K562 (cell line): Measurements from ENCODE around the gene MED16.

Experiments
- FOXA1 ChIP-seq: fragments of 450-650 bp; IDR thresholded peaks from 2 replicates; pipeline ENCODE4 v1.6.1; 2016; ENCODE audit warnings: mild to moderate bottlenecking, borderline replicate concordance
- KLF1 ChIP-seq: fragments of 450-650 bp; IDR thresholded peaks from 2 replicates; pipeline ENCODE4 v1.6.1; 2016; ENCODE audit warnings: missing genetic modification characterization, missing compliant biosample characterization
- NCOA1 ChIP-seq: fragments of 450-650 bp; IDR thresholded peaks from 2 replicates; pipeline ENCODE4 v1.6.1; 2016; ENCODE audit warnings: low read depth
- POLR2G ChIP-seq: fragments of 200-400 bp; formaldehyde crosslinking; IDR thresholded peaks from 2 replicates; pipeline ENCODE4 v1.6.1; 2017; ENCODE audit warnings: low read depth, mild to moderate bottlenecking, antibody characterized with exemption, low read length, moderate library complexity
- PTRF ChIP-seq: fragments of 450-650 bp; IDR thresholded peaks from 2 replicates; pipeline ENCODE4 v1.6.1; 2016; ENCODE audit warnings: mild to moderate bottlenecking, missing genetic modification characterization, missing compliant biosample characterization
- SAFB ChIP-seq: fragments of 200-400 bp; formaldehyde crosslinking; IDR thresholded peaks from 2 replicates; pipeline ENCODE4 v1.6.1; 2017; ENCODE audit warnings: low read depth, low read length, borderline replicate concordance
- SREBF2 ChIP-seq: sonication (generic); formaldehyde crosslinking; IDR thresholded peaks from 2 replicates; pipeline ENCODE4 v1.4.0; 2020; ENCODE audit warnings: mild to moderate bottlenecking, missing genetic modification reagents
- YY1 ChIP-seq, 3 experiments: IDR thresholded peaks; 2 replicates each; pipeline ENCODE4 v1.6.1; 2011; ENCODE audit warnings: low read length in 2 of 3, mild to moderate bottlenecking in 2 of 3, moderate library complexity in 2 of 3, borderline replicate concordance in 1 of 3, control low read depth in 1 of 3, low read depth in 1 of 3; ENCODE audit not compliant: insufficient read depth in 3 of 3, insufficient replicate concordance in 2 of 3, control insufficient read depth in 1 of 3, insufficient read length in 1 of 3; ENCODE audit errors: extremely low read depth in 1 of 3
- ZEB2 ChIP-seq: fragments of 450-650 bp; IDR thresholded peaks from 2 replicates; pipeline ENCODE4 v1.6.1; 2016
- TF ChIP-seq, protein P1 (sequence below), 3 experiments: IDR thresholded peaks in 2 of 3; conservative IDR thresholded peaks in 1 of 3; 2 replicates each; pipeline ENCODE4 v1.5.1; 2011 to 2012; ENCODE audit warnings: low read length in 3 of 3, mild to moderate bottlenecking in 3 of 3, control low read depth in 2 of 3, improper control_type of control experiment in 1 of 3, inconsistent platforms in 1 of 3, low read depth in 1 of 3, mixed read lengths in 1 of 3, moderate library complexity in 1 of 3; ENCODE audit not compliant: insufficient read depth in 2 of 3
- TF ChIP-seq, protein P2 (sequence below), 2 experiments: fragments of 450-650 bp; formaldehyde crosslinking in 1 of 2; IDR thresholded peaks; 2 replicates each; pipeline versions ENCODE4 v1.4.0 to v1.6.1; 2014 to 2020; ENCODE audit warnings: mild to moderate bottlenecking in 2 of 2, borderline replicate concordance in 1 of 2, low read depth in 1 of 2

DNA sequence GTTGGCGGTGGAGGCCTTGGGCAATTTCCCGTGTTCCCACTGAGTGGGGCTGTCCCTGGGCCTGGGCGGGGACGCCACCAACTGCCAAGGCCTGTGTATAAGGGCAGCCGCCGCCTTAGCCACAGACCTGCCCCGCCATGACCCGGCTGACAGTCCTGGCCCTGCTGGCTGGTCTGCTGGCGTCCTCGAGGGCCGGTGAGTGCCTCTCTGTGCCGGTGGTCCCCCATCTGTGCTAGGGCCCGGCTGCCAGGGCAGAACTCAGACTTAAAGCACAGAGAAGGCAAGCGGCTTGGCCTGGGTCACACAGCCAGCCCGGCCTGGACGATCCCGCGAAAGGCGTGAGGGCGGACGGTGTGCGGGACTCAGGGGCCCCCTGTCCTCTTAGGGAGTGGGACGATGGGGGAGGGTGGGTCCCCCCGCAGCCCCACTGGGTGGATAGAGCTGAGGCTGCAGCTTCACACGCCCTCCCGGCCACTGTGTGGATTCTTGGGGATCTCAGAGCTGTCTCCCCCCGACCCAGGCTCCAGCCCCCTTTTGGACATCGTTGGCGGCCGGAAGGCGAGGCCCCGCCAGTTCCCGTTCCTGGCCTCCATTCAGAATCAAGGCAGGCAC lies 65.2 kb downstream of the MED16 start, which contains the start of gene AZU1:
- TF ChIP-seq KLF1 (tag) (no peak), NCOA1 (no peak), YY1 (IDR thresholded peaks at IDR 0.05; ENCODE audit: borderline replicate concordance in 1 of 3, control insufficient read depth in 1 of 3, extremely low read depth in 1 of 3, insufficient read depth in 3 of 3, insufficient read length in 1 of 3, insufficient replicate concordance in 2 of 3, low read depth in 1 of 3, low read length in 2 of 3) (no peak), ZEB2 (no peak), SAFB (no peak), POLR2G (peak; percentile 58; the same call in 1 of the 2 replicates), FOXA1 (no peak), SREBF2 (CRISPR knock-in tag) (no peak), PTRF (no peak)
- TF ChIP-seq, protein P1, sequence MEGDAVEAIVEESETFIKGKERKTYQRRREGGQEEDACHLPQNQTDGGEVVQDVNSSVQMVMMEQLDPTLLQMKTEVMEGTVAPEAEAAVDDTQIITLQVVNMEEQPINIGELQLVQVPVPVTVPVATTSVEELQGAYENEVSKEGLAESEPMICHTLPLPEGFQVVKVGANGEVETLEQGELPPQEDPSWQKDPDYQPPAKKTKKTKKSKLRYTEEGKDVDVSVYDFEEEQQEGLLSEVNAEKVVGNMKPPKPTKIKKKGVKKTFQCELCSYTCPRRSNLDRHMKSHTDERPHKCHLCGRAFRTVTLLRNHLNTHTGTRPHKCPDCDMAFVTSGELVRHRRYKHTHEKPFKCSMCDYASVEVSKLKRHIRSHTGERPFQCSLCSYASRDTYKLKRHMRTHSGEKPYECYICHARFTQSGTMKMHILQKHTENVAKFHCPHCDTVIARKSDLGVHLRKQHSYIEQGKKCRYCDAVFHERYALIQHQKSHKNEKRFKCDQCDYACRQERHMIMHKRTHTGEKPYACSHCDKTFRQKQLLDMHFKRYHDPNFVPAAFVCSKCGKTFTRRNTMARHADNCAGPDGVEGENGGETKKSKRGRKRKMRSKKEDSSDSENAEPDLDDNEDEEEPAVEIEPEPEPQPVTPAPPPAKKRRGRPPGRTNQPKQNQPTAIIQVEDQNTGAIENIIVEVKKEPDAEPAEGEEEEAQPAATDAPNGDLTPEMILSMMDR (IDR thresholded peaks at IDR 0.05 in 2 of 3, conservative IDR thresholded peaks at IDR 0.05 in 1 of 3; ENCODE audit: insufficient read depth in 2 of 3, low read depth in 1 of 3, low read length in 3 of 3), result no peak
- TF ChIP-seq, protein P2, sequence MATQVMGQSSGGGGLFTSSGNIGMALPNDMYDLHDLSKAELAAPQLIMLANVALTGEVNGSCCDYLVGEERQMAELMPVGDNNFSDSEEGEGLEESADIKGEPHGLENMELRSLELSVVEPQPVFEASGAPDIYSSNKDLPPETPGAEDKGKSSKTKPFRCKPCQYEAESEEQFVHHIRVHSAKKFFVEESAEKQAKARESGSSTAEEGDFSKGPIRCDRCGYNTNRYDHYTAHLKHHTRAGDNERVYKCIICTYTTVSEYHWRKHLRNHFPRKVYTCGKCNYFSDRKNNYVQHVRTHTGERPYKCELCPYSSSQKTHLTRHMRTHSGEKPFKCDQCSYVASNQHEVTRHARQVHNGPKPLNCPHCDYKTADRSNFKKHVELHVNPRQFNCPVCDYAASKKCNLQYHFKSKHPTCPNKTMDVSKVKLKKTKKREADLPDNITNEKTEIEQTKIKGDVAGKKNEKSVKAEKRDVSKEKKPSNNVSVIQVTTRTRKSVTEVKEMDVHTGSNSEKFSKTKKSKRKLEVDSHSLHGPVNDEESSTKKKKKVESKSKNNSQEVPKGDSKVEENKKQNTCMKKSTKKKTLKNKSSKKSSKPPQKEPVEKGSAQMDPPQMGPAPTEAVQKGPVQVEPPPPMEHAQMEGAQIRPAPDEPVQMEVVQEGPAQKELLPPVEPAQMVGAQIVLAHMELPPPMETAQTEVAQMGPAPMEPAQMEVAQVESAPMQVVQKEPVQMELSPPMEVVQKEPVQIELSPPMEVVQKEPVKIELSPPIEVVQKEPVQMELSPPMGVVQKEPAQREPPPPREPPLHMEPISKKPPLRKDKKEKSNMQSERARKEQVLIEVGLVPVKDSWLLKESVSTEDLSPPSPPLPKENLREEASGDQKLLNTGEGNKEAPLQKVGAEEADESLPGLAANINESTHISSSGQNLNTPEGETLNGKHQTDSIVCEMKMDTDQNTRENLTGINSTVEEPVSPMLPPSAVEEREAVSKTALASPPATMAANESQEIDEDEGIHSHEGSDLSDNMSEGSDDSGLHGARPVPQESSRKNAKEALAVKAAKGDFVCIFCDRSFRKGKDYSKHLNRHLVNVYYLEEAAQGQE (IDR thresholded peaks at IDR 0.05; ENCODE audit: borderline replicate concordance), result no peak
- TF ChIP-seq, protein P2 (CRISPR knock-in tag; IDR thresholded peaks at IDR 0.05; ENCODE audit: low read depth), result no peak
